ENCODE results near the gene PRKCA.

GRCh38 chr17:66379996-66380395 is 77.6 kb downstream of the PRKCA start:
- TF ChIP-seq CTCF (IDR thresholded peaks at IDR 0.05) (no peak), POLR2A (IDR thresholded peaks at IDR 0.05) (no peak)
